Medulla oblongata (tissue), 1 donor: Measurements from ENCODE around the gene MST1.
"Not testable (repeated sequence)": the region's sequence is repeated elsewhere in the genome, so short reads cannot be mapped to it uniquely, and the experiment has no call there.

Source experiments
- DNase-seq: peaks from one replicate; pipeline ENCODE4 v3.0.0-alpha.2; 2015; ENCODE audit errors: extremely low spot score

MST1 gene

DNA sequence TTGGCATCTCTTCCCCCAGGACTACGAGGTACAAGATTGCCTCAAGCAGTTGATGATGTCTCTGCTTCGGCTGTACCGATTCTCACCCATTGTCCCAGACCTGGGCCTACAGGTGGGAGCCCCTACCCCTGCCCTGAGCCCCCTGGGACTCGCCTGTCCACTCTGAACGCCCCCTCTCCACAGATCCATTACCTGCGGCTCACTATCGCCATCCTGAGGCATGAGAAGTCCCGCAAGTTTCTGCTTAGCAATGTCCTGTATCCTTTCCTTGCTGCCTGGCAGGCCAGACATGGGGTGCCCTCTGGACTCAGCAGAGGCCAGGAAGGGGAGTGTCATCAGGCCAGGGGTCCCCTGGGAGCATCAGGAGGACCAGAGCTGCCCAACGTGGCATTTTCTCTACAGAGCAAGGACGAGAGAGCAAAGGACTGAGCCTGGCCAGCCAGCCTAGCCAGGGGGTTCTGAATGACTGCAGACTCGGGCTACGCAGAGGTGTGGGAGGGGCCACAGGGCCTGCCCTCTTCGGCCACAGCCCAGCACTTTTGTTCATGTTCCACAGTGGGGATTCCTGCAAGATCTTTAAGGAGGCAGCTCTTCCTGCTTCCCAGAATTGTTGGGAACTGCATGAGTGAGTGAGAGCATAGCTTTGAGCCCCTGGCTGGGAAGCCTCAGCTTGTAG is 11.3 kb upstream of the MST1 start:
- no peak for DNase-seq

DNA sequence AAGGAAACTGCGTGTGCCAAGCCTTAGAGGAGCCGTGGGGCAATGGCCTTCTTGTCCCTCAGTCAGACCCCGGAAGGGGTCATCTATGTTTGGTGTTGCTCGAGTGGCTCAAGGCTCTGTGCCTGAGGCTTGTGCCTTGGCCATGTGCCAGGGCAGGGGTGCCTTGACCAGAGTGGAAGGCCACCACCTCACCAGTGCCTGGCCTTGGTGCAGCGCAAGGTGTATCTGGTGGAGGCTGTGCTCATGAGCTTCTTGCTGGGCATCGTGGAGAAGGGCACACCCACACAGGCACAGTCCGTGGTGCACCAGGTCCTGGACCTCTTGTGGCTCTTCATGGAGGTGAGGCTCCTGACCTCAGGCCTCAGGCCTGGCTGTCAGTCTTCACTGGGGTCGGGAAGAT is 10.7 kb upstream of the MST1 start:
- DNase-seq, result no peak

DNA sequence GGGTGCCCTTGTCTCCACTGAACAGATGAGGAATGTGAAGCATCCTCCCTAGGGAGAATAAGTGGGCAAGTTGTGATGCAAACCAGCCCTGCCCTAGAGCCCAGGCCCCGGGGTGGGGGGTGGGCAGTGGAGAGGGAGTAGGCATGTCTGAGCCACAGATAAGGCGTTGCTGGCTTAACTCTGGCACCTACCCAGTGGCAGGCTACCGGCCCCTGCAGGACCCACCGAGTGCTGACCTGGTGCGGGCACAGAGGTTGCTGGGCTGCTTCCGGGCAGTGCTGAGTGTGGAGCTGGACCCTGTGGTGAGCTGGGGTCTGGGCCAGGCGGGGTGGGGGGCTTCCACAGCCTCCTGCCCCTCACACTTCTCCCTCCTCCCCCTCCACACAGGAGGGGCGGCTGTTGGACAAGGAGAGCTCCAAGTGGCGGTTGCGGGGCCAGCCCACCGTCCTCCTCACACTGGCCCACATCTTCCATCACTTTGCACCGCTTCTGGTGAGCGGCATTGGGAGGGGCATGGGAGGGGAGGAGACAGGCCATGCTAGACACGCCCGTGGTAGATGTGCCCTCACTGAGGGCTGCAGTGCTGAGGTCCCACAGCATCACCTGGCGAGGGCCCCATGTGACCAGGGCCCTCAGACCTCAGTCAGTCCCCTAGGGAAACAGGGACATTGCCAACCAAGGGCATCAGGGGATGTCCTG is 10.2 kb upstream of the MST1 start:
- no peak for DNase-seq

DNA sequence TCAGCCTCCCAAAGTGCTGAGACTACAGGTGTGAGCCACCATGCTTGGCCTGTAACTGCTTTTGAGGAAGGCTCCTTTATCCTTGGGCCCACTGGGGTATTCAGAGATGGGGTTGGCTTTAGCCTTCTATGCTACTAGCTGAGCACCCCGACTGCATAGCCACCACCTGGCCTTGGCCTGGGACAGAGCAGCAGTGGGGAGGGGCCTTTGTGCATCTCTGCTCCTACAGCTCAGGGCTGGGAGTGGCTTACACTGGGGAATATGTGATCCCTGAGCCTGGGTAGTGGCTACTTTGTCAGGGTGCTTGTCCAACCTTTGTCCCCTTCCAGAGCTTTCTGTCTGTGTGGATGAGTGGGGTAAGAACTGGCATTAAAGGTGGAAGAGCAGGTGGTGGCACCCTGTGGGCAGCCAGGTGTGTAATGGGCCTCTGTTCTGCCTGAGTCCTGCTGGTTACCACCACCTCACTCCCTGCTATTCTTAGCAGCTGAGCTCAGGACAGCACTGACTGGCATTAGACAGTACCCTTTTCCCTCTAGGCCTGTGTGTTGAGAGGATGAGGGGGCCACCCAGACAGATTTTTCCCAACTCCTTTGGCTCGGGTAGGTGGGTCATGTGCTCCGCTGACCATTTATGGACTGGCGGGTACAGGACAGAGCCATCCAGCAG is 6.2 kb upstream of the MST1 start:
- not testable (repeated sequence) for DNase-seq

DNA sequence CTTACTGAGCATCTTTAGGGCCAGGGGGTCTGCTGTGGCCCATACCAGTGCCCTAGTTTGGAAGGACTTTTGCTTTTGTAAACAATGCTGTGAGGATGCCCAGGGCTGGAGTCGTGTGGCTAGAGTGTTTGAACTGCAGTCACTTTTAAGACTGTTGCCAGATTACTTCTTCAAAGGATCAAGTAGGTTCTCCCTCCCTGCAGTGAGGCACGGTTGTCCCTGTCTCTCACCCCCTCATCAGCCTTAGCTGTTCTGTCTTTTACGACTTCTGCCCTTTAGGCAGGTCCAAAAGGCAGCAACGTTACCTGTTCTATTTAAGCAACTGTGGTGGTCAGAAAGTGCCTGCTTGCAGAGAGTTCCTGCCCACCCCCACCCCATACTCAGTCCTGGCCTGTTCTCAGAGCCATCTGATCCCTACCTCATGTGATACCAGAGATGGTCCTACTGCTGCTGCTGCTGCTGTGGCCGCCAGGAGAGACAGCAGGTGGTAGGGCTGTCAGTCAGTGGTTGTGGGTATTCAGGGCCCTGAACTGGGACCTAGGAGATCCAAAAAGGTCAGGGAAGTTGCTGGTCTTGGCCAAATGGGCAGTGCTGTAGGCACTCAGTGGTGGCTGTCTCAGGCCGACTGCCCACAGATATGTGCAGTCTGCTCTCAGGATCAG is 5.3 kb upstream of the MST1 start:
- DNase-seq, result not testable (repeated sequence)

DNA sequence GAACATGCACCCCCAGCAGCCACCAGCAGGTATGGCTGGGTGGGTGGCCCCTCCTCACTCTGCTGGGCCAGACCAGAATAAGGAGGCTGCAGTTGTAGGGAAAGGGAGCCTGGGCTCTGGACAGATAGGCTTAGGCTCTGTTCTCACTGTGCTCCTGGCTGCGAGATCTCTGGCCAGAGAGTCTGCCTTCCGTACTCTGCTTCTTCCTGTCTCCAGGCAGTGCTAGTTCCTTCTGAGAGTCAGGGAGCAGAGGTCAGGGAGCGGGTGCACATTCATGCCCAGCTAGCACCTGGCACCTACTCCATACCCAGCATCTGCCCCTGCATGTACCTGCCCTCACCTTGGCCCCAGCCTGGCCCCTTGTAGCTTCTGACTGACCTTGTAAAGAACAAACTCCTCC is 2.2 kb upstream of the MST1 start:
- not testable (repeated sequence) for DNase-seq

DNA sequence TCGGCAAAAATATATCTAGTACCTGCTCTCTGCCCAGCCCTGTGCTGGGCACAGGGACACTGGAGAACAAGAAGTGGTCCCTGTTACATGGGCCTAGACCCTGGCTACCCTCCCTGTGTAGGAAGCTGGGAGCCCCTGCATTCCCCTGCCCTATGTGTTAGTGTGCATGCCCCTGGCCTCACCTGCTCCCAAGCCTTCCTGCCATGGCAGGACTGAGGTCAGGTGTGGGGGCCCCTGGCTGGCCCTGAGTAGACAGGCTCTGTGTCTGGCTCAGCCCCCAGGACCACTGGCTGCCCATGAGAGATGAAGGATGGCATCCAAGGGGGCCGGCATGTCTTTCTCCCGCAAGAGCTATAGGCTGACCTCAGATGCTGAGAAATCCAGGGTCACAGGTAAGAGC is 1.6 kb upstream of the MST1 start:
- DNase-seq, result not testable (repeated sequence)

DNA sequence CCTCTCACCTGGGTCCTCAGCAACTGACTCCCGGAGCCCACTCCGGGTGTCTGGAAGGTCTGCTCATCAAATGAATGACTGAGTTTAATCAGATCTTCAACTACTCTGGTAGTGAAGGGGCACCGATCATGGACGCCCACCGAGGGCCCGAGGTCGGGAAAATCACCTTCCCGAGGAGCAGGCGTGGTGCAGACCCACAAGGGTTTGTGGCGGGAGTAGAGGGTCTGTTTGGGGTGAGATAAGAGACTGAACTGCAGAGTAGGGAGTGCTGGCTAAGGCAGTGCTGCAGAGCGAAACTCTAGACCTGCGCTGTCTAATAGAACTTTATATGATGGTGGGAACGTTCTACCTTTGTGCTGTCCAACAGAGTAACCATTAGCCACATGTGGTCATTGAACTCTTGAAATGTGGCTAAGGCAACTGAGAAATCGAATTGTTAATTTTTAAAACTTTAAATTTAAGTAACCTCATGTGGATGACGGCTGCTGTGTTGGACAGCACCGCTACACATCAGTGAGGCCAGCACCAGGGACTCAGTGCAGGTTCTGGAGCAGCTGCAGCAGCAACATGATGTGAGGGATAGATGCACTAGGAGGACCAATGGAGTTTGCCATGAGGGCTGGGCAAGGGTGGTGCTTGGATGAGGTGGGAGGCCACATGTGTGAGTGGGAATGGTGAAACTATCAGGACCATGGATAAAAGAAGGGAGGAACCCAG is 792 bp upstream of the MST1 start:
- DNase-seq, result not testable (repeated sequence)

DNA sequence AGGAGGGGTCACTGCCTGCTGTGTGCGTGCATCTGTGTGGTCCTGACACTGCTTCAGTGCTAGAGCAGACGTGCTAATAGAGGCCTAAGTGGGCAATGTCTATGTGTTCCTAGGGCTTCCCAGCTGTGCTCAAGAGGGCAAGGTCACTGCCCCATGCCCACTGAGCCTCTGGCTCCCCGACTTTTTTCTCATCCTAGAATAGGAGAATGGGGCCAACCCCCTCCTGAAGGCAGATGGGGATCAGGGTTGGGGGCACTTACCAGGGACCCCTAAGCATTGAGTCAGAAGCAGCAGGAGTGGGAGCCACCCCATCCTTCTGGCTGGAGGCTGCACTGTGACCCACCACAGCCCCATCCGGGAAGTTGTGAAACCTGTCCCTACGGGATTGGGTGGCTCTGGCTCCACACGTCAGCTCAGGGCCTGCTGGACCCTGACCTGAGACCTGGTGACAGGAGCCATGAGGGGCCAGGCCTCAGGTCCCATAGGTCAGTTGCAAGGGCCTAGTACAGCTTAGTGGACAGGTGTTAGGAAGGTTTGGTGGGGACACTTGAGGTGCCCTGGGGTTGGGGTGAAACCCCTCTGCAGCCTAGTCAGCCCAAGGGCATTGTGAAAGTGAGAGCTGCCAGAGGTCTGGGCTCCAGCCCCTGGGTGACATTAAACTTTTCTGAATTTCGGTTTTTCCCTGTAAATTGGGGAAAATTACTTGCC is 782 bp downstream of the MST1 start:
- DNase-seq, result not testable (repeated sequence)

DNA sequence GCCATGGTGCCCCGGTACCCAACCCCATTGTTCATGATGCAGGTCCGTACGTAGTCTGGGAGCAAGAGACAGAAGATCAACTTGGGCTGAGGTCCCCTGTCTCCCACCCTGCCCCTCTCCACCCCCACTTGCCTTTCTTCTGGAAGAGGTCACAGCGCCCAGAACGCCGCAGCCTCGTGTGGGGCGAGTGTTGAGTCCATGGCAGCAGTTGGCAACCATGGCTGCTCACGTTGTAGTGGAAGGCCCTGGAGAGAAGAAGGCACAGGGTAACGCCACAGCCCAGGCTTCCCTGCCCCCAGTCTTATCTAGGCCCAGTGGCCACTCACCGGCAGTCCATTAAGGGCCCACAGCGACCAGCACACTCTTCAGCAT is 1.9 kb downstream of the MST1 start:
- DNase-seq, result not testable (repeated sequence)

DNA sequence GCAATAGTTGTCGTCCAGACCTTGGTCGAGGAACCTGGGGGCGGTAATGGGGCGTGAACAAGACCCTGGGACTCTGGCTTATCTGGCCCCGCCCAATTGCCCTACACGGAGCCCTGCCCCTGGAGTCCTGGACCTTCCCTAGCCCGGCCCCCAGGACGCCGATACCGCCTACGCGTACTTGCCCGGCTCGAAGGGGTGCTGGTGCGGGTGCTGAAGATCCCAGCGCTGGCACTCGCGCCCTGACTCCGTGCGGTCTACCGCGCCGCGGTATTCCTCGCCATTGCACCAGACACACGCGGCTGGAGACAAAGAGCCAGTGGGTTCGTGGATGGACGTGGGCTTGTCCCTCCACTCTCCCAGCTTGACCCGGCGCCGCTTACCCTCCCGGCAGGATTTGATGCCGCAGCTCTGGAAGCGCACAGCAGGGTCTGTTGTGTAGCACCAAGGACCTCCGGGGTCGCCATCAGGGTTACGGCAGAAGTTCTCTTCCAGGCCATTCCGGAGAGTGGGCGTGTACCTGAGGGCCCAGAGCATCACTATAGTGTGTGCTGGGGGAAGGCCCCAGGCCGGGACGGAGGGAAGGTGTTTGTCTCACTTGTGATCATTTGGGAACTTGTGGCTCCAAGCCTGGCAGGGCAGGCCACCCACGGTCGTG is 2.4 kb downstream of the MST1 start:
- DNase-seq, result not testable (repeated sequence)

DNA sequence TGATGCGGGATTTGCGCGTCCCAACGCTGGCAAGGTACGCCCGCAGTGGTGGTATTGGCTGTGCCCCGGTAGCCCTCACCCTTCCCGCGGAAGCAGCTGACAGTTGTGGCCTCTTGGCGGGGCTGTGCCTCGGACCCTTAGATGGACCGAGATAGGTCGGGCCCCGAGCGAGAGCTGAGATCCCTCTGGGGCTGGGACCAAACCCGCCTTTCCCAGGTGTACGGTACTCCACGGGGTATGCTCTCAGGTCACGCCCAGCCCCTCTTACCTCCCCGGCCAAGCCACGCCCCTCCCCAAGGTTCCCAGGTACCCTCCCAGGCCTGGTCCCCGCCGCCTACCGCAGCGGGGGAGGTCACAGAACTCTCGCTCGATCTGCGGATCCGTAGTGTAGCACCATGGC is 2.9 kb downstream of the MST1 start:
- not testable (repeated sequence) for DNase-seq

DNA sequence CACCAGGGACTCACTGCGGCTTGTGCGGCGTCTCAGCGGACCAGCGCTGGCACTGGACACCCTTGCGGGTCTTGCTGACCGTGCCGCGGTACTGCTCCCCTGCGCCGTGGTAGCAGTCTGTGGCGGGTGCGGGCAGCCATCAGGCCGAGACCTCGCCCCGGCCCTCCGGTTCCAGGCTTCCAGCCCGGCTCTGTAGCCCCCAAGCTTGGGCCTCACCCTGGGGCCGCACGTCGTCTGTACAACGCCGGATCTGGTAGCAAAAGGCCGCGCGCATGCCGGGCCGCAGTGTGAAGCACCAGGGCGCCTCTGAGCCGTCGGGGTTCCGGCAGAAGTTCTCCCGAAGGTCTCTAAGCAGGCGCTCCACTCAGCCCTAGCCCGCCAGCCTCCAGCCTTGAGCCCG is 3.4 kb downstream of the MST1 start:
- DNase-seq, result not testable (repeated sequence)

DNA sequence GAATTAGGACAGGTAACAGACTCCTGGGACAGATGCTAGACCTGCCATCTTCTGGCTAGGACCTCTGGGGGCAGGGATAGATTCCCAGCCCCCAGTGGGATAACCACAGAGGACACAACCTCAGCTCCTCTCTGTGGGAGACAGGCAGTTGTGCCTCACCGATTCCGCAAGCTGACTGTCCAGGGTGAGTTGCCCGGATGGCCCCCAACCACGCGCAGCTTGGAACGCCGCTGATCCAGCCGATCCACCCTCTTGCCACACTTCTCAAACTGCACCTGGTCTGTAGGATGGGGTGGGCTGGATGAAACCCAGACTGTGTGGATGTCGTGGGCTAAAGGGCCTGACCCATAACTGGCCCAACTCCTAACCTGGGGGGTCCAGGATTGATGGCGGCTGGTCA is 4.2 kb downstream of the MST1 start:
- DNase-seq, result not testable (repeated sequence)

DNA sequence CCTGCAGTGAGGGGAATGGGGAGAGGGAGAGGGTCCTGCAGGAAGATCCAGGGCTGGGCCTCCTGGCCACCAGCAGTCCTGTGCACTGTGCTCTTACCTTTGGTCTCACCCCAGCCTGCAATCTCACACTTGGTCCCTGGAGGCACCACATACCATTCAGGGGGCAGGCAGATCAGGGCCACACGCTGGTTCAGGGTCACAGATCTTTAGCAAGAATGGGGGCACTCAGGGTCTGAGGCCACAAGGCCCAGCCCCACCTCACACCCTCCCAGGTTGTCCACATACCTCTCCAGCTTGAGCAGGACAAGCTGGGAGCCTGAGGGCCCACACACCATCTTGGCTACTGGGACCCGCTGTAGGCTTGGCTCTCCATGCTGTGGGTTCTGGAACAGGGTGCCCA is 4.8 kb downstream of the MST1 start:
- DNase-seq, result not testable (repeated sequence)

DNA sequence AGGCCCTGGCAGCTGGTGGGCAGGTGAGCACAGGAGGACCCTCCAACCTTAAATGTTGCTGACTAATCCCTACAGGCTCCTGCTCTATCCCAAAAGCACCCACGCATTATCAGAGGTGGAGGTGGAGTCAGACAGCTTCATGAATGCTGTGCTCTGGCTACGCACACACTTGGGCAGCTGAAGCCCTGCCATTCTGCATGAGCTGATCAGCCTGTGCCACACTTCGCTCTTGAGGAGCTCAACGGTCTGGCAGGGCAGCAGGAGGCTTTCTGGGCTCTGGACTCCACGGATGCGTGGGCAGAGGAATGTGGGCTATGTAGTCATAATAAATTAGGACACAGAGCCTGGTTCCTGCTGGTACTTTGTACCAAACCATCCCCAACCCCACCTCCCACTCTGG is 6.1 kb downstream of the MST1 start:
- no peak for DNase-seq

DNA sequence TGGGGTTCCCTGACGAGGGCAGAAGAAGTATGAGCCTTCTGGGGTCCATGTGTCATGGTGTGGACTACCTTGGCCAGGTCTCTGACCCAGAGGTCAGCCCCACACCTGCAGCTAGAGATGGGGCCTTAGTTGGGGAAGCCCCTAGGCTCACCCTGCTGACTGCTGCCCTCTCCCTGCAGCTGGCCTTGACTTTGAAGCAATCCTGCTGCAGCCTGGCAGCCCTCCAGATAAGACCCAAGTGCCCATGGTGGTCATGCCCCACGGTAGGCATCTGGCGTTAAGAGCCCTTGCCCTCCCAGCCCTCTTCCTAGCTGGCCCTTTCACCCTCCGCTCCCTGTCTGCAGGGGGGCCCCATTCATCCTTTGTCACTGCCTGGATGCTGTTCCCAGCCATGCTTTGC is 7.7 kb downstream of the MST1 start:
- no peak for DNase-seq

DNA sequence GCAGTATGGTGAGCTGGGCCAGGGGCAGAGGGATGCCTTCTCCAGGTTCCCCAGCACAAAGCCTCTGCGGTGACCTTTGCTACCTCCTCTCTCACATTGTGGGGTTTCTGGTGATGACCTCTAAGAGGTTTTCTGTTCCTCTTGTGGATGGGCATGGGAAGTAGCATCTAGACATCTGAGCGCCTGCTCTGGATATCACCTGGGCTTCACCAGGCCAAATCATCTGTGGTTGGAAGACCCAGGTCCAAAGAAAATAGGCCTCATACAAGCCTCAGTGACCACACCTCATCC is 8.1 kb downstream of the MST1 start:
- DNase-seq, result no peak

DNA sequence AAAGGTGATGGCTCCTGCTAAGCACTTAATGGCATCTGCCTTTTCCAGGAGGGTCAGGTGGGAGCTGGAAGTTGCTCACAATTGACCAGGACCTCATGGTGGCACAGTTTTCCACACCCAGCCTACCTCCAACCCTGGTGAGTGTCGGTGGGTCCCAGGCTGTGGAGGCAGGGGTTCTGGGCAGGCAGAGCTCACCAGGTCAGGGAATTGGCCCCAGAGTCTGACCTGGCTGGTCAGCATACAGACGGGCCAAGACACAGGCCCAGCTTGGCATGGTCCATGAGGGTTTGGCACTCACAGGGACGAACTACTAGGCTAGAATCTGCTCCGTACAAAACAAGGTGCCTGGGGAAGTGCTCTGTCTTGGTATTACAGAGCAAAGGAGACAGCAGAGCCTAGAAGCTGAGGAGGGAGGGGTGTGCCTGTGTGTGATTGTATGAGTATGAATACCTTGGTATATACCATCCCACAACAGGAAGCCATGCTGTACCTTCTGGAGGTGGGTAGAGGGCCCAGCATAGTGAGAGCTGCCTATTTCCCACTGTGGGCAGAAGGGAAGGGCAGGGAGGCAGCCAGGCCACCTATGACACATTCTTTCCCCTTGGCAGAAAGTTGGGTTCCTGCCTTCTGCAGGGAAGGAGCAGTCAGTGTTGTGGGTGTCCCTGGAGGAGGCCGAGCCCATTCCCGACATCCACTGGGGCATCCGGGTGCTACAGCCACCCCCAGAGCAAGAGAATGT is 8.6 kb downstream of the MST1 start:
- DNase-seq, result no peak

DNA sequence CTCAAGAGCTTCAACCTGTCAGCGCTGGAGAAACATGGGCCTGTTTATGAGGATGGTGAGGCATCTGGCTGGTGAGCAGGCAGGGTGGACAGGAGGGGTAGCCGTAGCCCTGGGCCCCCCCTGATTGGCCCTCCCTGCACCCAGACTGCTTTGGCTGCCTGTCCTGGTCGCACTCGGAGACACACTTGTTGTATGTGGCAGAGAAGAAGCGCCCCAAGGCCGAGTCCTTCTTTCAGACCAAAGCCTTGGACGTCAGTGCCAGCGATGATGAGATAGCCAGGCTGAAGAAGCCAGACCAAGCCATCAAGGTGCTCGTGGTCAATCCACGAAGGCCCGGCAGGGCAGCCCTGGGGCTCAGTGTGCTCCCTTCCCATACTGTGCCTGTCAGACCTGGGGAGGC is 13.4 kb downstream of the MST1 start:
- no peak for DNase-seq
